PFSK-1 (cell line): ENCODE results near the gene ERMP1.

ENCODE experiments used
- FOXP2 ChIP-seq: optimal IDR thresholded peaks from 2 replicates; pipeline ENCODE3; 2011; ENCODE audit warnings: borderline replicate concordance, control low read depth, inconsistent platforms; ENCODE audit not compliant: insufficient read depth; ENCODE audit errors: extremely low read length, extremely low read depth
- POLR2AphosphoS5 ChIP-seq: IDR thresholded peaks from 2 replicates; pipeline ENCODE4 v1.6.1; 2012; ENCODE audit warnings: low read depth, mild to moderate bottlenecking, control low read depth, low read length, moderate library complexity
- REST ChIP-seq, 2 experiments: IDR thresholded peaks; 2 replicates each; pipeline versions ENCODE4 v1.6.1 to v1.8.0; 2011 to 2012; ENCODE audit warnings: low read depth in 2 of 2, low read length in 2 of 2, control low read depth in 1 of 2, inconsistent platforms in 1 of 2, mild to moderate bottlenecking in 1 of 2, moderate library complexity in 1 of 2; ENCODE audit not compliant: insufficient read depth in 1 of 2
- SIN3A ChIP-seq: IDR thresholded peaks from 2 replicates; pipeline ENCODE4 v1.6.1; 2012; ENCODE audit warnings: mild to moderate bottlenecking, low read length, moderate library complexity, borderline replicate concordance; ENCODE audit not compliant: insufficient read depth
- TAF1 ChIP-seq: IDR thresholded peaks from 2 replicates; pipeline ENCODE4 v1.6.1; 2012; ENCODE audit warnings: low read length, control low read depth, borderline replicate concordance; ENCODE audit not compliant: insufficient read depth

The ERMP1 gene

GRCh38 chr9:5736563-5737346, 96.2 kb downstream of the ERMP1 start:
- TF ChIP-seq POLR2AphosphoS5 (no peak), FOXP2 (no peak), TAF1 (no peak), SIN3A (no peak), REST (IDR thresholded peaks at IDR 0.05; ENCODE audit: insufficient read depth in 1 of 2, low read depth in 2 of 2, low read length in 2 of 2) (no peak)

DNA sequence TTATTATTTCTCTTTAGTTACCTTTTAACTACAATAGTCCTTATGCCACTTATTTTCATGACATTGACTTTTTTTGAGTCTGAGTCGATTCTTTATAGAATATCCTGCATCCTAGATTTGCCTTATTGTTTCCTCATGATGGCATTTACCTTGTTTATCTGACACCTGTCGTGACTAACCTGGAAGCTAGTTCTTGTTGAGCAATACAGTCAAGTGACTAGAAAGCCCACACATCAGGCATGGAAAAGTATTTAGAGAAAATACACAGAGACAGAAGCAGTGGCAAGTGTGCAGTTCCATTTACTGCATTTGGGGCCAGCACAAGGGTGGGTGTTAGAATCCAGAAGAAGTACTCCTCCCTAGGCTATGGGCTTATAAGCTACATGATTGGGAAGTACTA, 97.8 kb downstream of the ERMP1 start:
- TF ChIP-seq FOXP2 (no peak), TAF1 (no peak), REST (IDR thresholded peaks at IDR 0.05; ENCODE audit: insufficient read depth in 1 of 2, low read depth in 2 of 2, low read length in 2 of 2) (no peak), SIN3A (no peak), POLR2AphosphoS5 (no peak)
